ENCODE data around the gene RNF4.
"Not testable (repeated sequence)": the region's sequence is repeated elsewhere in the genome, so short reads cannot be mapped to it uniquely, and the experiment has no call there.

Gene RNF4

DNA sequence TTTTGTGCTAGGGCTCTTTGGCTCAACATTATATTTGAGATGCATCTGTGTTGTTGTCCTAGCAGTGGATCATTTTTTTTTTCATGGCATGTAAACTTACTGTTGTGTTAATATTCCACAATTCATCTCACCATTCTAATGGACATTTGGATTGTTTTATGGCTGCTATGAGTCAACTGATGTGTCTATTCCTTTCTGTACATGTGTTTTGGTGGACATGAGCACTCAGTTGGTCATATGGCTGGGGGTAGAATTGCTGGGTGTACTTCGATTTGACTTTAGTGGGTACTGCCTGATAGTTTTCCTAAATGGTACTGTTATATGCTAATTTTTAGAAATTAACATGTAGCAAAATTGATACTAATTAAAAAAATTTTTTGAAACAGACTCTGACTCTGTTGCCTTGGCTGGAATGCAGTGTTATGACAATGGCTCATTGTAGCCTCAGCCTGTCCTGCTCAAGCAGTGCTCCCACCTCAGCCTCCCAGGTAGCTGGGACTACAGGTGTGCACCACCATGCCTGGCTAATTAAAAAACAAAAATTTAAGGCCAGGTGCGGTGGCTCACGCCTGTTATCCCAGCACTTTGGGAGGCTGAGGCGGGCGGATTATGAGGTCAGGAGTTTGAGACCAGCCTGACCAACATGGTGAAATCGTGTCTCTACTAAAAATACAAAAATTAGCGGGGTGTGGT lies 76.6 kb downstream of the RNF4 start:
- TF ChIP-seq, protein P1, sequence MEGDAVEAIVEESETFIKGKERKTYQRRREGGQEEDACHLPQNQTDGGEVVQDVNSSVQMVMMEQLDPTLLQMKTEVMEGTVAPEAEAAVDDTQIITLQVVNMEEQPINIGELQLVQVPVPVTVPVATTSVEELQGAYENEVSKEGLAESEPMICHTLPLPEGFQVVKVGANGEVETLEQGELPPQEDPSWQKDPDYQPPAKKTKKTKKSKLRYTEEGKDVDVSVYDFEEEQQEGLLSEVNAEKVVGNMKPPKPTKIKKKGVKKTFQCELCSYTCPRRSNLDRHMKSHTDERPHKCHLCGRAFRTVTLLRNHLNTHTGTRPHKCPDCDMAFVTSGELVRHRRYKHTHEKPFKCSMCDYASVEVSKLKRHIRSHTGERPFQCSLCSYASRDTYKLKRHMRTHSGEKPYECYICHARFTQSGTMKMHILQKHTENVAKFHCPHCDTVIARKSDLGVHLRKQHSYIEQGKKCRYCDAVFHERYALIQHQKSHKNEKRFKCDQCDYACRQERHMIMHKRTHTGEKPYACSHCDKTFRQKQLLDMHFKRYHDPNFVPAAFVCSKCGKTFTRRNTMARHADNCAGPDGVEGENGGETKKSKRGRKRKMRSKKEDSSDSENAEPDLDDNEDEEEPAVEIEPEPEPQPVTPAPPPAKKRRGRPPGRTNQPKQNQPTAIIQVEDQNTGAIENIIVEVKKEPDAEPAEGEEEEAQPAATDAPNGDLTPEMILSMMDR (IDR thresholded peaks at IDR 0.05; ENCODE audit: insufficient read depth, low read depth, low read length, missing control alignments) = no peak
- H3K4me3 ChIP-seq (ENCODE audit: low read depth, low read length) = no peak overlapping the region
- DNase-seq (ENCODE audit: low read depth) = no peak

DNA sequence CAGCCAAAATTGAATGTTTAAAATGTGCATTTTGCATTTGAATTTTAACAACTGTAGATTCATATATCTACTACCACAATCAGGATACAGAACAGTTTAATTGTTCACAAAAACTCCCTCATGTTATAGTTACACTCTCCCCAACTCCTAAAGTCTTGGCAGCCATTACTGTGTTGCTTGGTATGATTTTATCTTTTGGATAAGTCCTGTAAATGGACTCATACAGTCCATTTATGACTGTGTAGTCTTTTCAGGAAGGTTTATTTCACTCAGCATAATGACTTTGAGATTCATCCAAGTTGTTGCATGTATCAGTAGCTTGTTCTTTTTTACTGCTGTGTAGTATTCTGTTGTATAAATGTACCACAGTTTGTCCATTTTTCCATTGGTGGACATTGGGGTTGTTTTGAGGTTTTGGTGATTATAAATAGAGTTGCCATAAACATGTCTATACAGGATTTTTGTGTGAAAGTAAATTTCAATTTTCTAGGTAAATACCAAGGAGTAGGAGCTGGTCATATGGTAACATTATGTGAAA lies 77.4 kb downstream of the RNF4 start:
- no peak for DNase-seq (ENCODE audit: low read depth)
- TF ChIP-seq, protein P1 (IDR thresholded peaks at IDR 0.05; ENCODE audit: insufficient read depth, low read depth, low read length, missing control alignments) = no peak
- no peak overlapping the region for H3K4me3 ChIP-seq (ENCODE audit: low read depth, low read length)

DNA sequence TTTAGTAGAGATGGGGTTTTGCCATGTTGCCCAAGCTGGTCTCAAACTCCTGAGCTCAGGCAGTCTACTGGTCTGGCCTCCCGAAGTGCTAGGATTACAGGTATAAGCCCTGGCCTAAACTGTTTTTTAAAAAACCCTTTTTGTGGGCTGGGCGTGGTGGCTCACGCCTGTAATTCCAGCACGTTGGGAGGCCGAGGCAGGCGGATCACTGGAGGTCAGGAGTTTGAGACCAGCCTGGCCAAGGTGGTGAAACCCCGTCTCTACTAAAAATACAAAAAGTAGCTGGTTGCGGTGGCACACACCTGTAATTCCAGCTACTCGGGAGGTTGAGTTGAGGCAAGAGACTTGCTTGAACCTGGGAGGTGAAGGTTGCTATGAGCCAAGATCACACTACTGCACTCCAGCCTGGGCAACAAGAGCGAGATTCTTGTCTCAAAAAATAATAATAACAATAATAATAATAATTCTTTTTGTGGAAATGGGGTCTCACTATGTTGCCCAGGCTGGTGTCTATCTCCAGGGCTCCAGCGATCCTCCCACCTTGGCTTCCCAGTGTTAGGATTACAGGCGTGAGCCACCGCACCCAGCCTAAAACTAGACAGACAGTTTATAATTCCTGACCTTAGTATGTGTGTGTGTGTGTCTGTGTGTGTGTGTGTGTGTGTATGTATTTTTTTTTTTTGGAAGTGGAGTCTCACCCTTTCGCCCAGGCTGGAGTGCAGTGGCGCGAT lies 78.2 kb downstream of the RNF4 start:
- not testable (repeated sequence) for DNase-seq (ENCODE audit: low read depth)

DNA sequence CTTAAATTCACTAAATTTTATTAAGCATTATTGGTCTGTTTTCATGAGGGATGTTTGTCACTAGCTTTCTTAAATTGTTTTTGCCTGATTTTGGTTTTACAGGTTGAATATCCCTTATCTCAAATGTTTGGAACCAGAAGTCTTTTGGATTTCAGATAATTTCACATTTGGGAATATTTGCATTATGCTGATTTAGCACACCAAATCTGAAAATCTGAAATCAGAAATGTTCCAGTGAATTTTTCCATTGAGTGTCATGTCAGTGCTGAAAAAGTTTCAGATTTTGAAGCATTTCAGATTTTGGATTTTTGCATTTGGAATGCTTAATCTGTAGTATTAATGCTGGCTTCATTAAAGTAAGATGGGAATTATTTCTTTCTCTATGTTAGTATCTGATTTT lies 82.2 kb downstream of the RNF4 start:
- TF ChIP-seq, protein P1 (IDR thresholded peaks at IDR 0.05; ENCODE audit: insufficient read depth, low read depth, low read length, missing control alignments) = no peak
- DNase-seq (ENCODE audit: low read depth) = no peak

More for the DNA sequence above, 78.2 kb downstream of the RNF4 start:
- H3K4me3 ChIP-seq (ENCODE audit: low read depth, low read length) = not testable (repeated sequence)

DNA sequence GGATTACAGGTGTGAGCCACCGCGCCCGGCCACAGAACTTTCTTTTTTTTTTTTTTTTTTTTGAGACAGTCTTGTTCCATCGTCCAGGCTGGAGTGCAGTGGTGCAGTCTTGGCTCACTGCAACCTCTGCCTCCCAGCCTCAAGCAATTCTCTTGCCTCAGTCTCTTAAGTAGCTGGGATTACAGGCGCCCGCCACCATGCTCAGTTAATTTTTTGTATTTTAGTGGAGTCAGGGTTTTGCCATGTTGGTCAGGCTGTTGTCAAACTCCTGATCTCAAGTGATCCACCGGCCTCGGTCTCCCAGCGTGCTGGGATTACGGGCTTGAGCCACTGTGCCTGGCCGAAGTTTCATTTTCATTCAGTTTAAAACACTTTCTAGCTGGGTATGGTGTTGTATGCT lies 83.9 kb downstream of the RNF4 start:
- no peak for DNase-seq (ENCODE audit: low read depth)
- no peak overlapping the region for H3K4me3 ChIP-seq (ENCODE audit: low read depth, low read length)
- TF ChIP-seq, protein P1 (IDR thresholded peaks at IDR 0.05; ENCODE audit: insufficient read depth, low read depth, low read length, missing control alignments) = no peak

More for the DNA sequence above, 82.2 kb downstream of the RNF4 start:
- no peak overlapping the region for H3K4me3 ChIP-seq (ENCODE audit: low read depth, low read length)

DNA sequence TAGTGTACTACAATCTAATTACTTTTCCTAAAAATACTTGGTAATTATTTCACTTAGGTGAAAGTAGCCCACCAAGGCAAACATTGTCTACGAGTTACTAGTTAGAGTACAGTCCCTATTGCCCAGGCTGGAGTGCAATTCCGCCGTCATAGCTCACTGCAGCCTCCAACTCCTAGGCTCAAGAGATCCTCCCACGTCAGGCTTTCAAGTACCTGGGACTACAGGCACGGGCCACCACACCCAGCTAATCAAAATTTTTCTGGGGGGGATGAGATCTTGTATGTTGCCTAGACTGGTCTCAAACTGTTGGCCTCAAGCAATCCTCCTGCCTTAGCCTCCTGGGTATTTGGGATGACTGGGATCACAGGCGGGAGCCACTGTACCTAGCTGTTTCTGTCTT lies 89.4 kb downstream of the RNF4 start:
- H3K4me3 ChIP-seq (ENCODE audit: low read depth, low read length) = no peak overlapping the region
- no peak for DNase-seq (ENCODE audit: low read depth)
- TF ChIP-seq, protein P1 (IDR thresholded peaks at IDR 0.05; ENCODE audit: insufficient read depth, low read depth, low read length, missing control alignments) = no peak

DNA sequence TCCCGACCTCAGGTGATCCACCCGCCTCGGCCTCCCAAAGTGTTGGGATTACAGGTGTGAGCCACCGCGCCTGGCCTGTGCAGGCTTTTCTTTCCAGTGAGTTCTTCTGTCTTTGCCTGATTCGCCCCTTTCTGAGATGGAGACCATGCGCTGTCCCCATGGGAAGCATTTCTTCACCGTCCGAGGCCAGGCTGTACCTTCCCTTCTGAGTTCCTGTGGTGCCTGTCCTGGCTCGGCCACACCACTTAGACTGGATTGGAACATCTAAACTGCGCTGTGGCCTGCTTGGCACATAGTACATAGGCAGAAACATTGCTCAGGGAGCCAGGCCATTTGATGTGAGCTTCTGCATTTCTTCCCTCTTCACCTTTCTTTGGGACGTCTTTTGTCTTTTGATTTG lies 91.3 kb downstream of the RNF4 start:
- H3K4me3 ChIP-seq (ENCODE audit: low read depth, low read length) = no peak overlapping the region
- DNase-seq (ENCODE audit: low read depth) = no peak
- TF ChIP-seq, protein P1 (IDR thresholded peaks at IDR 0.05; ENCODE audit: insufficient read depth, low read depth, low read length, missing control alignments) = no peak

All from GM12865 (cell line).